Endothelial cell (in vitro differentiated cells): ENCODE data around the gene HPD. TPM values are rescaled to one million over a fixed set of nuclear protein-coding genes. Genes with fewer than 3 reads are reported as not detected.
A peak's percentile ranks its signal among the peaks of the same experiment; 100 is the strongest.

ENCODE experiments used
- DNase-seq: peaks from one replicate; pipeline ENCODE4 v3.0.0; 2021; ENCODE audit warnings: low spot score
- H3K27ac Mint-ChIP-seq: one replicate; pipeline ENCODE4 v1.8.0; 2021; ENCODE audit warnings: mixed read lengths, inconsistent platforms; ENCODE audit not compliant: unreplicated experiment
- H3K27me3 Mint-ChIP-seq: one replicate; pipeline ENCODE4 v1.8.0; 2021; ENCODE audit warnings: mild to moderate bottlenecking, moderate library complexity, mixed read lengths, inconsistent platforms; ENCODE audit not compliant: unreplicated experiment
- H3K36me3 Mint-ChIP-seq: one replicate; pipeline ENCODE4 v1.8.0; 2021; ENCODE audit warnings: mild to moderate bottlenecking, low read depth, mixed read lengths, inconsistent platforms; ENCODE audit not compliant: unreplicated experiment
- H3K4me1 Mint-ChIP-seq: one replicate; pipeline ENCODE4 v1.8.0; 2021; ENCODE audit warnings: mild to moderate bottlenecking, mixed read lengths, inconsistent platforms; ENCODE audit not compliant: unreplicated experiment
- H3K4me3 Mint-ChIP-seq: one replicate; pipeline ENCODE4 v1.8.0; 2021; ENCODE audit warnings: mild to moderate bottlenecking, mixed read lengths, inconsistent platforms; ENCODE audit not compliant: unreplicated experiment
- H3K9me3 Mint-ChIP-seq: one replicate; pipeline ENCODE4 v1.8.0; 2021; ENCODE audit warnings: mixed read lengths, inconsistent platforms; ENCODE audit not compliant: unreplicated experiment
- CTCF ChIP-seq: fragments of 200-600 bp; sonication (generic); IDR thresholded peaks from one replicate; pipeline ENCODE4 v1.5.0; 2021; ENCODE audit warnings: antibody characterized with exemption; ENCODE audit not compliant: unreplicated experiment
- total RNA-seq: library from RNA; stranded (reverse); fragmentation: NEBNext Ultra II Directional; extraction: Animal tissue kit (Norgen Biotek cat#: 25700); gene quantifications from one replicate; pipeline ENCODE4 v1.2.1, GENCODE V29; 2021; ENCODE audit not compliant: unreplicated experiment

The HPD gene
- total RNA-seq, 1 donor from 2014 or later = not detected

DNA sequence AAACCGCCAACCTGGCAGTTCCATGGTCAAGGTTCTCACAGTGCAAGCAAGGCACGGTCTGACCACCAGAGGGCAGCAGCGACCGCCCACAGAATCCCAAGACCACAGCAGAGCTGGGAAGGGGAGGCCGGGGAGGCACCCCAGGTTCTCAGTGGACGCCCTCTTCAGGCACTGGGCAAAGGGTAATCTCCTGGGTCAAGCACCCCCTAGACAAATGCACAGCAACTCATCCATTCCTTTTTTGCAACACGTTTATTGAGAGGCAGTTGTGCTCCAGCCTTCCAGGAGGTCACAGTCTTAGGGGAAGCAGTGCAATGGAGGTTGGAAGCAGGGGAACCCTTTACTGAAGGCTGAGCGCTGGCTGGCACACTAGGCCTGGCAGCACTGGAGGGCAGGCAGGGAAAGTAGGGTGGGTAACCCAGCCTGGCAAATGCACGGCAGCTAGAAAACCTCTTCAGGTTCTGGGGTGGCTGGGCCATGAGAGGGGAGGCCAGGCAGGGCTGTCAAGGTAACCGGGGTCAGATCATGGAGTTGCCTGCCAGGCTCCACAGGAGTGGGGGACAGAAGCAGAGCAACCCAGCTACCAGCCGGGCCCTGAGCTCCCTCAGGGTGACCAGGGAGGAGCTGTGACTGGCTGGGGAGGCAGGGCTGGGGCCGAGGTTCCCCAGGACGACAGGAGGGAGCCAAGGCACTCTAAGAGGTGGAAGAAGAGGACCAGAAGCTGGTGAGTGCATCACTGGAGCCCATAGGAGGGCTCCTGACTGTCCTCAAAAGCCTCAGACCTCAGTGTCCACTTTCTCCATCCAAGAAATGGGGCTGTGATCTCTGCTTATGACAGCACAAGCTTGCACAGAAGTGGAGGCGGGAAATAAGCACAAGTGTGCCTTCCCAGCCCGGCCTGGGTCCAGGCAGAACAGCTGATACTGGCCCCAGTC, 63.4 kb downstream of the HPD start:
- Mint-ChIP-seq H3K9me3 (no peaks in the 10 kb centered on the region), H3K27ac (peak overlapping the region; percentile 74), H3K36me3 (peaks cover 18% of the 10 kb centered on the region), H3K4me1 (peaks cover 39% of the 10 kb centered on the region), H3K4me3 (peak overlapping the region; percentile 75), H3K27me3 (peaks cover 30% of the 10 kb centered on the region)
- peak; percentile 87 for DNase-seq
- TF ChIP-seq CTCF = peak; percentile 77

- Mint-ChIP-seq H3K27ac (peak overlapping the region; percentile 74), H3K27me3 (peaks cover 31% of the 10 kb centered on the region), H3K4me1 (peaks cover 46% of the 10 kb centered on the region), H3K9me3 (no peaks in the 10 kb centered on the region), H3K36me3 (peaks cover 20% of the 10 kb centered on the region), H3K4me3 (peak overlapping the region; percentile 75)
- no peak for DNase-seq
- no peak for TF ChIP-seq CTCF
These were observed 64.1 kb downstream of the HPD start for GRCh38 chr12:121794534-121795033.

DNA sequence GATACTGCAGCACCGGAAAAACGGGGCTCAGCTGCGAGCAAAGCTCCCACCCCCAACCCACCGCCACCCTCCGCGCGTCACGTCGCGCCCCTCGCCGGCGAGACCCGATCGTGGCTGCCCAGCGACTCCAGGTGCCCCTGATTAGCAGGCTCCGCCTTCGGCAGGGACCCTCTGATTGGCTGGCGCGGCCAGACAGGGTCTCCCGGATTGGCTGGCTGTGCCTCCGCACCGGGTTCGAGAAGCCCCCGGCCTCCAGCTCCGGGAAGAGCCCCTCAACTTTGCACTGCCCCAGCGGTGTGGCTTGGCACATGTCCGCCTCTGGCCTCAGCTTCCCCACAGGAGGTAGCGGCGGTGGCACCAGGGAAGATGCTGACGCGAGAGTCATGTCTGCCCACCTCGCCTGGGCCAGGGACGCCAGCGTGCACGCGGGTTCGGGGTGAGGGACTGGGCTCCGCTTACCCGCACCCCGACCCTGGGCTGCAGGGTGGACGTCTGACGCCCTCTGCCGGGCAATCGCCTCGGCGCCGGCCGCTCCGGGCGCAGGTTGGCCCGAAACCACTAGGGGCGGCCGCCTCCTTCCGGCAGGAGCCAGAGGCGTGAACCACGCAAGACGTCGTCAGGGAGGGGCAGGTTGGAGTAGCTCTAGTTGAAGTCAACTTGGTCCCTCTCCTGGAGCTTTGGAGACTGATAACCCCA, 64.7 kb downstream of the HPD start:
- Mint-ChIP-seq H3K27ac (peak overlapping the region; percentile 59), H3K36me3 (peaks cover 16% of the 10 kb centered on the region), H3K4me1 (peaks cover 46% of the 10 kb centered on the region), H3K4me3 (peak overlapping the region; percentile 37), H3K27me3 (peaks cover 28% of the 10 kb centered on the region), H3K9me3 (no peaks in the 10 kb centered on the region)
- DNase-seq = peak; percentile 96
- peak; percentile 93 for TF ChIP-seq CTCF

DNA sequence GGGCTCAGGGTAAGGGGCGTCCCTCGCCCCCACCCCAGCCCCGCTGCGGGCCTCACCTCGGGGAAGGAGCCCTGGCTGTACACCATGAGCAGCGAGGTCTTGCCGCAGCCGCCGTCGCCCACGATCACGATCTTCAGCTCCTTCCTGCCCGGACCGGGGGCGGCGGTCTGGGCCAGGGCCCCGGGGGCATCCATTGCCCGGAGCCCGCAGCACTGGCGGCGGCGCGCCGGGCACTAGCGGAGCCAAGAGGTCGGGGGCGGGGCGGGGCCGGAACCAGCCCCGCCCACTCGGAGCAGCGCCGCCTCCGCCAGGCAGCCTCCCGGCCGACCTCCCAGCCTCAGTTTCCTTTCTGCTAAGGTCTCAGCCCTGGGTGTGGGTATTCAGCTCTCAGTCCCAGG, 65.2 kb downstream of the HPD start, which contains the start of gene RHOF:
RHOF (minus strand) TSS at position 249 of the 398 bp plus-strand sequence; CDS start at position 194, 55 bp downstream.
- H3K4me3 Mint-ChIP-seq = peak within 1 kb of the TSS; percentile 44
- DNase-seq = peak; percentile 48
- peaks cover 40% of the 10 kb centered on the region for H3K4me1 Mint-ChIP-seq
- H3K36me3 Mint-ChIP-seq = peaks cover 11% of the 10 kb centered on the region
- no peaks in the 10 kb centered on the region for H3K9me3 Mint-ChIP-seq
- peaks cover 24% of the 10 kb centered on the region for H3K27me3 Mint-ChIP-seq
- peak within 1 kb of the TSS; percentile 59 for H3K27ac Mint-ChIP-seq
- no peak for TF ChIP-seq CTCF
